ENCODE data around the gene MIA2.
"Not testable (repeated sequence)": the region's sequence is repeated elsewhere in the genome, so short reads cannot be mapped to it uniquely, and the experiment has no call there.

MIA2 gene

GRCh38 chr14:39276005-39276404 lies 42.3 kb downstream of the MIA2 start:
- no peak for DNase-seq

GRCh38 chr14:39276579-39277114 lies 42.9 kb downstream of the MIA2 start:
- no peak for DNase-seq

GRCh38 chr14:39279515-39279914 lies 45.8 kb downstream of the MIA2 start:
- no peak for DNase-seq

GRCh38 chr14:39280678-39281077 lies 47.0 kb downstream of the MIA2 start:
- DNase-seq: not testable (repeated sequence)

- no peak for DNase-seq
Measured at GRCh38 chr14:39289523-39289922, 55.8 kb downstream of the MIA2 start.

- no peak for DNase-seq
Measured at GRCh38 chr14:39291701-39292100, 58.0 kb downstream of the MIA2 start.

GRCh38 chr14:39293629-39294028 lies 59.9 kb downstream of the MIA2 start:
- DNase-seq: no peak

GRCh38 chr14:39300389-39300788 lies 66.7 kb downstream of the MIA2 start:
- not testable (repeated sequence) for DNase-seq

GRCh38 chr14:39302124-39302810 lies 68.6 kb downstream of the MIA2 start:
- no peak for DNase-seq

GRCh38 chr14:39303115-39303514 lies 69.4 kb downstream of the MIA2 start:
- no peak for DNase-seq

GRCh38 chr14:39307815-39308214 lies 74.1 kb downstream of the MIA2 start:
- no peak for DNase-seq

- no peak for DNase-seq
Measured at GRCh38 chr14:39310051-39310450, 76.3 kb downstream of the MIA2 start.

GRCh38 chr14:39315859-39316444 lies 82.2 kb downstream of the MIA2 start:
- DNase-seq: no peak

- DNase-seq: no peak
Measured at GRCh38 chr14:39316830-39317553, 83.3 kb downstream of the MIA2 start.

GRCh38 chr14:39318574-39318973 lies 84.9 kb downstream of the MIA2 start:
- no peak for DNase-seq

GRCh38 chr14:39319381-39319780 lies 85.7 kb downstream of the MIA2 start:
- DNase-seq: no peak

GRCh38 chr14:39320318-39320717 lies 86.6 kb downstream of the MIA2 start:
- DNase-seq: no peak

- no peak for DNase-seq
Measured at GRCh38 chr14:39322807-39323206, 89.1 kb downstream of the MIA2 start.

GRCh38 chr14:39324097-39324496 lies 90.4 kb downstream of the MIA2 start:
- no peak for DNase-seq

GRCh38 chr14:39339003-39339402 lies 105.3 kb downstream of the MIA2 start:
- no peak for DNase-seq

- not testable (repeated sequence) for DNase-seq
Measured at GRCh38 chr14:39341126-39341525, 107.4 kb downstream of the MIA2 start.

GRCh38 chr14:39342768-39343167 lies 109.1 kb downstream of the MIA2 start:
- DNase-seq: no peak

GRCh38 chr14:39343614-39344013 lies 109.9 kb downstream of the MIA2 start:
- DNase-seq: no peak

- no peak for DNase-seq
Measured at GRCh38 chr14:39350866-39351265, 117.2 kb downstream of the MIA2 start.

All from stimulated activated CD4-positive, alpha-beta T cell treated with anti-CD3 and anti-CD28 coated beads, Interleukin-1b, Interleukin-23, amount 100 ng/mL, for 48 hours (primary cell).